Gastroesophageal sphincter (tissue), 4 donors: ENCODE measurements around the gene SCRT2. TPM values are rescaled to one million over a fixed set of nuclear protein-coding genes. Genes with fewer than 3 reads are reported as not detected.

Source experiments
- ATAC-seq: fragments of 150-250 bp; one replicate; pipeline ENCODE4 v1.9.1; 2016; ENCODE audit warnings: mild to moderate bottlenecking, moderate library complexity
- H3K27ac ChIP-seq, 4 donors: fragments of 200-600 bp; sonication (generic) in 3 of 4; 1 replicate in 3 of 4; 2 replicates in 1 of 4; pipeline ENCODE4 v1.5.1; 2016 to 2019
- H3K27me3 ChIP-seq: fragments of 200-600 bp; sonication (generic); one replicate; pipeline ENCODE4 v1.5.1; 2019
- H3K36me3 ChIP-seq, 2 donors: fragments of 200-600 bp; sonication (generic); one replicate each; pipeline ENCODE4 v1.5.1; 2019; ENCODE audit warnings: control low read depth in 1 of 2
- H3K4me1 ChIP-seq, 3 donors: fragments of 200-600 bp; sonication (generic); 1 replicate in 2 of 3; 2 replicates in 1 of 3; pipeline ENCODE4 v1.5.1; 2016 to 2019; ENCODE audit warnings: control low read depth in 2 of 3
- H3K4me3 ChIP-seq, 2 donors: fragments of 200-600 bp; sonication (generic); one replicate each; pipeline ENCODE4 v1.5.1; 2019; ENCODE audit warnings: mild to moderate bottlenecking in 1 of 2, moderate library complexity in 1 of 2
- H3K9me3 ChIP-seq, 3 donors: fragments of 200-600 bp; sonication (generic); one replicate each; pipeline ENCODE4 v1.5.1; 2017 to 2019; ENCODE audit warnings: control low read depth in 2 of 3
- CTCF ChIP-seq, 4 experiments: fragments of 200-600 bp in 2 of 4; fragments of 450-650 bp in 2 of 4; sonication (generic) in 1 of 4; IDR thresholded peaks; one replicate each; pipeline ENCODE4 v1.5.1; 2017 to 2019; ENCODE audit warnings: antibody characterized with exemption in 4 of 4, mild to moderate bottlenecking in 2 of 4, moderate library complexity in 2 of 4
- EP300 ChIP-seq: sonication (generic); formaldehyde crosslinking; IDR thresholded peaks from one replicate; pipeline ENCODE4 v1.6.1; 2017; ENCODE audit warnings: antibody characterized with exemption, mild to moderate bottlenecking
- POLR2A ChIP-seq, 2 donors: fragments of 450-650 bp; IDR thresholded peaks; one replicate each; pipeline ENCODE4 v1.6.1; 2017; ENCODE audit warnings: antibody characterized with exemption in 2 of 2, mild to moderate bottlenecking in 2 of 2, moderate library complexity in 1 of 2
- POLR2AphosphoS5 ChIP-seq: sonication (generic); formaldehyde crosslinking; IDR thresholded peaks from one replicate; pipeline ENCODE4 v1.6.1; 2017; ENCODE audit warnings: antibody characterized with exemption
- WGBS, 2 donors: methylation state at CpG; one replicate each; pipeline ENCODE4 v1.1.5; 2018; ENCODE audit warnings: low coverage in 1 of 2; 5-methylcytosine and 5-hydroxymethylcytosine counted together
- total RNA-seq, 4 donors: library from RNA; depleted of rRNA; stranded (reverse); fragments of >200 nt; gene quantifications; one replicate each; pipeline ENCODE4 v1.1.0, GENCODE V29; 2016

SCRT2 gene
- total RNA-seq, 4 donors from 2014 or later: not detected

- H3K27me3 ChIP-seq: peaks cover 80% of the 10 kb centered on the region
- 40% methylated on average over 1 of the region's 2 CpGs; no CpG with 5 or more reads in 1 of the 2 donors for WGBS, 2 donors
Observed at GRCh38 chr20:711576-711975, 36.0 kb upstream of the SCRT2 start.

GRCh38 chr20:710780-711450 lies 35.3 kb upstream of the SCRT2 start:
- Histone ChIP-seq H3K9me3 (peaks cover 0 to 42% (median 0%) of the 10 kb centered on the region in 3 donors), H3K4me1 (peaks cover 0 to 11% (median 0%) of the 10 kb centered on the region in 3 donors), H3K27me3 (peaks cover 84% of the 10 kb centered on the region), H3K36me3 (no peaks in the 10 kb centered on the region), H3K4me3 (no peak overlapping the region), H3K27ac (no peak overlapping the region)
- no peak for ATAC-seq
- TF ChIP-seq POLR2A (IDR thresholded peaks at IDR 0.05) (no peak), POLR2AphosphoS5 (no peak)
- 44 to 51% methylated on average over 6 to 9 of the region's 19 CpGs for WGBS, 2 donors

More at GRCh38 chr20:711576-711975, 36.0 kb upstream of the SCRT2 start:
- no peak for ATAC-seq
- peaks cover 0 to 11% (median 0%) of the 10 kb centered on the region in 3 donors for H3K4me1 ChIP-seq
- no peak overlapping the region for H3K4me3 ChIP-seq
- TF ChIP-seq CTCF (IDR thresholded peaks at IDR 0.05) (no peak), POLR2AphosphoS5 (no peak), POLR2A (IDR thresholded peaks at IDR 0.05) (no peak), EP300 (no peak)
- H3K9me3 ChIP-seq: peaks cover 0 to 42% (median 0%) of the 10 kb centered on the region in 3 donors
- H3K36me3 ChIP-seq: no peaks in the 10 kb centered on the region
- no peak overlapping the region for H3K27ac ChIP-seq

GRCh38 chr20:709991-710779 lies 34.6 kb upstream of the SCRT2 start:
- peaks cover 84% of the 10 kb centered on the region for H3K27me3 ChIP-seq
- H3K36me3 ChIP-seq: no peaks in the 10 kb centered on the region
- H3K4me3 ChIP-seq: peak overlapping the region in 1 of 2 donors; percentile 28
- H3K9me3 ChIP-seq: peaks cover 0 to 40% (median 0%) of the 10 kb centered on the region in 3 donors
- ATAC-seq: no peak
- no CpG with 5 or more reads among the region's 65 CpGs for WGBS, 2 donors
- TF ChIP-seq EP300: no peak
- no peak for TF ChIP-seq CTCF (IDR thresholded peaks at IDR 0.05)
- TF ChIP-seq POLR2AphosphoS5: no peak
- no peak for TF ChIP-seq POLR2A (IDR thresholded peaks at IDR 0.05)
- no peak overlapping the region for H3K27ac ChIP-seq
- peaks cover 0 to 11% (median 0%) of the 10 kb centered on the region in 3 donors for H3K4me1 ChIP-seq

- WGBS, 2 donors: 2 to 14% methylated on average over 1 to 6 of the region's 20 CpGs
- H3K4me3 ChIP-seq: peak overlapping the region in 1 of 2 donors; percentile 28
- peaks cover 0 to 33% (median 0%) of the 10 kb centered on the region in 3 donors for H3K9me3 ChIP-seq
- no peak for ATAC-seq
- peaks cover 0 to 11% (median 0%) of the 10 kb centered on the region in 3 donors for H3K4me1 ChIP-seq
- TF ChIP-seq POLR2AphosphoS5: no peak
- no peak for TF ChIP-seq CTCF (IDR thresholded peaks at IDR 0.05)
- no peak for TF ChIP-seq EP300
- H3K27me3 ChIP-seq: peaks cover 84% of the 10 kb centered on the region
- no peak overlapping the region for H3K27ac ChIP-seq
- no peaks in the 10 kb centered on the region for H3K36me3 ChIP-seq
Observed at GRCh38 chr20:709423-709822, 33.8 kb upstream of the SCRT2 start.

GRCh38 chr20:708956-709355 lies 33.4 kb upstream of the SCRT2 start:
- Histone ChIP-seq H3K4me1 (peaks cover 0 to 11% (median 0%) of the 10 kb centered on the region in 3 donors), H3K4me3 (no peak overlapping the region), H3K36me3 (no peaks in the 10 kb centered on the region), H3K27me3 (peaks cover 89% of the 10 kb centered on the region), H3K27ac (no peak overlapping the region), H3K9me3 (peaks cover 0 to 28% (median 0%) of the 10 kb centered on the region in 3 donors)
- ATAC-seq: no peak
- 86 to 100% methylated on average over 1 to 2 of the region's 2 CpGs for WGBS, 2 donors
- TF ChIP-seq EP300: no peak
- TF ChIP-seq CTCF (IDR thresholded peaks at IDR 0.05): no peak
- no peak for TF ChIP-seq POLR2AphosphoS5
- no peak for TF ChIP-seq POLR2A (IDR thresholded peaks at IDR 0.05)
